SU-DHL-6 (cell line): ENCODE results near the gene SMARCD2.
"Not testable (repeated sequence)": the region's sequence is repeated elsewhere in the genome, so short reads cannot be mapped to it uniquely, and the experiment has no call there.

Source experiments
- H2AFZ ChIP-seq: fragments of 200-600 bp; sonication (generic); 2 replicates; pipeline ENCODE4 v1.6.1; 2014; ENCODE audit warnings: low read depth, mild to moderate bottlenecking, moderate library complexity, mixed read lengths, antibody characterized with exemption, low read length; ENCODE audit not compliant: severe bottlenecking
- H3F3A ChIP-seq: fragments of 200-600 bp; shearing (Covaris generic); 2 replicates; pipeline ENCODE4 v1.6.0; 2016; ENCODE audit warnings: antibody characterized with exemption, mild to moderate bottlenecking; ENCODE audit not compliant: insufficient read depth
- H3K27ac ChIP-seq: fragments of 200-600 bp; sonication (generic); 2 replicates; pipeline ENCODE4 v1.5.1; 2016; ENCODE audit warnings: low read depth, mild to moderate bottlenecking, low read length, moderate library complexity, mixed read lengths
- H3K27me3 ChIP-seq: fragments of 200-600 bp; sonication (generic), shearing (Covaris generic); 2 replicates; pipeline ENCODE4 v1.6.0; 2014; ENCODE audit warnings: mild to moderate bottlenecking, low read length
- H3K36me3 ChIP-seq: fragments of 200-600 bp; sonication (generic); 2 replicates; pipeline ENCODE4 v1.6.1; 2014; ENCODE audit warnings: mild to moderate bottlenecking, low read length, mixed read lengths
- H3K4me2 ChIP-seq: fragments of 300-600, 200-600 bp; shearing (Covaris generic), sonication (generic); 2 replicates; pipeline ENCODE4 v1.6.0; 2014; ENCODE audit warnings: low read length, low read depth, mild to moderate bottlenecking; ENCODE audit not compliant: poor library complexity, severe bottlenecking
- H3K4me3 ChIP-seq: fragments of 200-600 bp; sonication (generic); 2 replicates; pipeline ENCODE4 v1.5.1; 2014; ENCODE audit warnings: antibody characterized with exemption, low read length, mild to moderate bottlenecking, mixed read lengths; ENCODE audit not compliant: insufficient read depth, poor library complexity, severe bottlenecking
- H3K79me2 ChIP-seq: fragments of 200-600 bp; sonication (generic); 2 replicates; pipeline ENCODE4 v1.6.1; 2014; ENCODE audit warnings: mild to moderate bottlenecking, low read length, moderate library complexity; ENCODE audit not compliant: insufficient read depth
- H3K9ac ChIP-seq: fragments of 200-600 bp; sonication (generic); 2 replicates; pipeline ENCODE4 v1.7.0; 2014; ENCODE audit warnings: mild to moderate bottlenecking, low read length
- H3K9me2 ChIP-seq: fragments of 200-600 bp; sonication (generic); replicated peaks from 2 replicates; pipeline ENCODE4 v1.6.1; 2014; ENCODE audit warnings: low read length; ENCODE audit not compliant: insufficient read depth
- H3K9me3 ChIP-seq: fragments of 200-600 bp; sonication (generic); 2 replicates; pipeline ENCODE4 v1.6.1; 2014; ENCODE audit warnings: low read length, mixed read lengths; ENCODE audit not compliant: insufficient read depth
- H4K20me1 ChIP-seq: fragments of 200-600 bp; sonication (generic); 2 replicates; pipeline ENCODE4 v1.6.1; 2014; ENCODE audit warnings: low read depth, mild to moderate bottlenecking, antibody characterized with exemption, low read length, moderate library complexity, mixed read lengths
- CTCF ChIP-seq: fragments of 200-600 bp; sonication (generic); IDR thresholded peaks from one replicate; pipeline ENCODE4 v1.5.1; 2017; ENCODE audit warnings: antibody characterized with exemption, mild to moderate bottlenecking, low read length, moderate library complexity; ENCODE audit not compliant: insufficient read depth, poor library complexity, severe bottlenecking
- EZH2phosphoT487 ChIP-seq: fragments of 200-600 bp; sonication (generic), shearing (Covaris generic); conservative IDR thresholded peaks from 2 replicates; pipeline ENCODE4 v1.6.1; 2018; ENCODE audit warnings: mild to moderate bottlenecking, antibody characterized with exemption, low read length, moderate library complexity, mixed read lengths

SMARCD2 gene

GRCh38 chr17:63798572-63799106 is 43.8 kb downstream of the SMARCD2 start:
- Histone ChIP-seq H3K79me2 (peaks cover 6% of the 10 kb centered on the region; the same call in 1 of the 2 replicates), H3K9ac (no peak overlapping the region), H3K4me2 (no peak overlapping the region), H3K4me3 (no peak overlapping the region), H3K36me3 (peaks cover 68% of the 10 kb centered on the region), H3K27me3 (no peaks in the 10 kb centered on the region), H2AFZ (no peak overlapping the region), H3K9me3 (no peaks in the 10 kb centered on the region), H4K20me1 (no peaks in the 10 kb centered on the region; the same call in 1 of the 2 replicates), H3K9me2 (no peaks in the 10 kb centered on the region), H3K27ac (no peak overlapping the region), H3F3A (0 out of 2 replicates have a peak, but pooled peaks cover 9% of the 10 kb centered on the region)
- no peak for TF ChIP-seq CTCF
- no peak for TF ChIP-seq EZH2phosphoT487

GRCh38 chr17:63796375-63796774 is 46.1 kb downstream of the SMARCD2 start:
- H3K9me3 ChIP-seq, H3K4me3 ChIP-seq, H3K4me2 ChIP-seq, H3K9ac ChIP-seq, H3K27me3 ChIP-seq, H3K27ac ChIP-seq, H4K20me1 ChIP-seq, H3K9me2 ChIP-seq, H2AFZ ChIP-seq: not testable (repeated sequence)
- Histone ChIP-seq H3K36me3 (peaks cover 75% of the 10 kb centered on the region), H3K79me2 (peaks cover 24% of the 10 kb centered on the region), H3F3A (peaks cover 13% of the 10 kb centered on the region; the same call in 1 of the 2 replicates)

- no peak overlapping the region for H3K4me3 ChIP-seq
- no peaks in the 10 kb centered on the region for H3K9me3 ChIP-seq
- peaks cover 58% of the 10 kb centered on the region for H3K79me2 ChIP-seq
- no peaks in the 10 kb centered on the region for H3K27me3 ChIP-seq
- peaks cover 56% of the 10 kb centered on the region for H3K36me3 ChIP-seq
- H3K27ac ChIP-seq: no peak overlapping the region
- H3K4me2 ChIP-seq: no peak overlapping the region
- H4K20me1 ChIP-seq: no peaks in the 10 kb centered on the region; the same call in 1 of the 2 replicates
- no peaks in the 10 kb centered on the region for H3K9me2 ChIP-seq
- TF ChIP-seq CTCF (no peak), EZH2phosphoT487 (no peak)
- H2AFZ ChIP-seq: no peak overlapping the region
- H3K9ac ChIP-seq: no peak overlapping the region
- peaks cover 3% of the 10 kb centered on the region; the same call in 1 of the 2 replicates for H3F3A ChIP-seq
Measured at GRCh38 chr17:63792055-63792729, 50.3 kb downstream of the SMARCD2 start.

GRCh38 chr17:63790057-63790456 is 52.4 kb downstream of the SMARCD2 start:
- Histone ChIP-seq H2AFZ (no peak overlapping the region), H3K79me2 (peaks cover 78% of the 10 kb centered on the region), H3K27me3 (no peaks in the 10 kb centered on the region), H3K9me3 (no peaks in the 10 kb centered on the region), H3K4me2 (no peak overlapping the region), H4K20me1 (peaks cover 9% of the 10 kb centered on the region; the same call in 1 of the 2 replicates), H3K36me3 (peaks cover 48% of the 10 kb centered on the region), H3K9ac (no peak overlapping the region), H3K27ac (no peak overlapping the region), H3K4me3 (no peak overlapping the region), H3F3A (peaks cover 3% of the 10 kb centered on the region; the same call in 1 of the 2 replicates), H3K9me2 (no peaks in the 10 kb centered on the region)
- TF ChIP-seq EZH2phosphoT487: no peak
